ENCODE measurements around the gene KLF7. TPM values are rescaled to one million over a fixed set of nuclear protein-coding genes. Genes with fewer than 3 reads are reported as not detected.

Gene KLF7
- polyA plus RNA-seq, 2 of the 4 experiments (the other 2 are of a cell fraction) = 17.8 to 29.8 TPM

DNA sequence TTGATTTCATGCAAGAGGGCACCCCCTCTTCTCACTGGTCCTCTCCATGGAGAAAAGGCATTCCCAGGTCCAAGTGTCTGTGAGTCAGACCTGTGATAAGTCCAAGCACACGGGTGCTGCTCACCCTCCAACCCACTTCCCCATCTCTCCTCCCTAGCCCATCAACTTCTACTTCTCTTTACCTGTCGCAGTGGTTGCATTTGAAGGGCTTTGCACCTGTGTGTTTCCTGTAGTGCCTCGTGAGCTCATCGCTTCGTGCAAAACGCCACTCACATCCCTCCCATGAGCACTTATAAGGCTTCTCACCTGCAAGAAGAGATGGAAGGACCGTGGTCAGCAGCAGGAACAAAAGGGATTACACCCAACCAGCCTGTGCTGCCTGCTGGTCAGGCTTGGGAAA, 77.5 kb downstream of the KLF7 start:
- ATAC-seq (no peak), DNase-seq (ENCODE audit: low read depth in 1 of 2, low spot score in 1 of 2) (no peak), FAIRE-seq (no peak)
- no peak overlapping the region for H3K27ac ChIP-seq
- H3K4me1 ChIP-seq = peaks cover 19% of the 10 kb centered on the region
- no peak overlapping the region for H3K4me3 ChIP-seq
- POLR2A ChIA-PET = no interaction called here
- H3K4me2 ChIP-seq = no peak overlapping the region
- CTCF ChIA-PET = no interaction called here
- no peak for TF ChIP-seq MAZ (IDR thresholded peaks at IDR 0.05; ENCODE audit: borderline replicate concordance, low read depth, low read length)
- no peak for TF ChIP-seq GATA3 (IDR thresholded peaks at IDR 0.05; ENCODE audit: borderline replicate concordance)
- TF ChIP-seq CHD2 (IDR thresholded peaks at IDR 0.05; ENCODE audit: low read length, partially characterized antibody) = no peak
- TF ChIP-seq SREBF2 (IDR thresholded peaks at IDR 0.05) = no peak
- no peak for TF ChIP-seq HOXB13 (CRISPR knock-in tag; IDR thresholded peaks at IDR 0.05; ENCODE audit: low read depth)
- no peak for TF ChIP-seq ZNF302 (CRISPR knock-in tag; IDR thresholded peaks at IDR 0.05)
- TF ChIP-seq TFCP2L1 (CRISPR knock-in tag; IDR thresholded peaks at IDR 0.05) = no peak
- TF ChIP-seq EP300 (IDR thresholded peaks at IDR 0.05) = no peak
- no peak for TF ChIP-seq ATOH8 (CRISPR knock-in tag; IDR thresholded peaks at IDR 0.05; ENCODE audit: low read depth)
- TF ChIP-seq CBX8 (IDR thresholded peaks at IDR 0.05) = no peak
- no peak for TF ChIP-seq HOXB5 (CRISPR knock-in tag; IDR thresholded peaks at IDR 0.05)
- TF ChIP-seq NFE2L2 (conservative IDR thresholded peaks at IDR 0.05; ENCODE audit: low read length) = no peak
- no peak for TF ChIP-seq RCOR1 (IDR thresholded peaks at IDR 0.05; ENCODE audit: low read depth, low read length)
- no peak for TF ChIP-seq EHF (CRISPR knock-in tag; IDR thresholded peaks at IDR 0.05)
- no peak for TF ChIP-seq NR3C1 (IDR thresholded peaks at IDR 0.05)
- TF ChIP-seq EHMT2 (IDR thresholded peaks at IDR 0.05; ENCODE audit: low read depth) = no peak
- WGBS (ENCODE audit: missing lambda C conversion rate) = 92% methylated on average over 7 of the region's 7 CpGs
- H3K9me3 ChIP-seq = no peaks in the 10 kb centered on the region

DNA sequence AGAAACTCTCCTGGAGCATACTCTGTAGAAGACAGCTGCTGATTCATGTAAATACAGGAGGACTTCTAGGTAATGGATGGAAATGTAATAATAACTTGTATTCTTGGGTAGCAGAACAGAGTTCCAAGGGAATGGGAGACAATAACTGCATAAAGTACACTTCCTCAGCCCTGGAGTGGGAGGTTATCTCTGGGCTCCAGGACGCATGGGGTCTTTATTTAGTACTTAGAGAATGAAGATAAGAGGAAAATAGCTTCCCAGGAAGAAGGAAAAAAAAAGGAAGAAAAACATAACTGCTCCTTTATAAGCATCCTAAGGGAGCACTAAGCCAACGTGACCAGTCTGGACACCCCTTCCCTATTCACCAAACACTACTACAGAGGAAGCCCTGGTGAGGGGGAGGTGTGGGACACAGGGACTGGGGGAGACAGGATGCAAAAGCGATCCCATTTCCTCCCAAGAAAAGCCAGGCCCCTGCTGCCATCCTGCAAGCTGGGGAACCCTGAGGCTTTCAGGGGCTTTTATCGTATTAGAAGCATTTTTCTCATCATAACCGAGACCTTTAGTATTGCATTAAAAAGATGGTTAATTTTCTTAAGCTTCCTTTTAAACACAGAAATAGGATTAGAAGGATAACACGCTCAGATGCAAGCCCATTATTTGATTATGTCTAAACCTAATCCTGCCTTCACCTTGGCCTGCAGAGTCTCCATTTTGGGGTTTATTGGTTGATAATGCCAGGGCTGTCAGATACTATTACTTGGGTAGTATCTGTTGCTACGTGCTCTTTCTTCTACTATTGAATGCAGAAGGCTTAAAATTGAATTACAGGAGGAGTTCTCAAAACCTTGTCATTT, 78.5 kb downstream of the KLF7 start:
- ChIA-PET CTCF (no interaction called here), POLR2A (no interaction called here)
- Histone ChIP-seq H3K4me1 (peaks cover 22% of the 10 kb centered on the region), H3K4me3 (no peak overlapping the region), H3K9me3 (no peaks in the 10 kb centered on the region), H3K4me2 (no peak overlapping the region), H3K27ac (no peak overlapping the region)
- no peak for ATAC-seq
- 93% methylated on average over 7 of the region's 7 CpGs for WGBS (ENCODE audit: missing lambda C conversion rate)
- DNase-seq (ENCODE audit: low read depth in 1 of 2, low spot score in 1 of 2) = no peak
- no peak for FAIRE-seq
- TF ChIP-seq MAFK (IDR thresholded peaks at IDR 0.05; ENCODE audit: partially characterized antibody) = no peak
- no peak for TF ChIP-seq FOXS1 (CRISPR knock-in tag; IDR thresholded peaks at IDR 0.05)
- no peak for TF ChIP-seq ZC3H11A (IDR thresholded peaks at IDR 0.05)
- no peak for TF ChIP-seq HES2 (IDR thresholded peaks at IDR 0.05)
- no peak for TF ChIP-seq POLR2A (IDR thresholded peaks at IDR 0.05; ENCODE audit: low read length)
- no peak for TF ChIP-seq NR3C1 (IDR thresholded peaks at IDR 0.05)
- no peak for TF ChIP-seq RFX5 (IDR thresholded peaks at IDR 0.05)
- no peak for TF ChIP-seq NPAS2 (CRISPR knock-in tag; IDR thresholded peaks at IDR 0.05; ENCODE audit: borderline replicate concordance)

- Histone ChIP-seq H3K9me3 (no peaks in the 10 kb centered on the region), H3K27ac (no peak overlapping the region), H3K4me2 (no peak overlapping the region), H3K4me3 (no peak overlapping the region), H3K4me1 (peaks cover 18% of the 10 kb centered on the region)
- CTCF ChIA-PET = no interaction called here
- 95% methylated on average over 8 of the region's 8 CpGs for WGBS (ENCODE audit: missing lambda C conversion rate)
- TF ChIP-seq HDAC2 (IDR thresholded peaks at IDR 0.05) = no peak
- TF ChIP-seq JUN (IDR thresholded peaks at IDR 0.05) = no peak
- TF ChIP-seq CBX2 (IDR thresholded peaks at IDR 0.05; ENCODE audit: borderline replicate concordance, low read depth) = no peak
- no peak for TF ChIP-seq HOXA7 (CRISPR knock-in tag; IDR thresholded peaks at IDR 0.05)
- TF ChIP-seq EHF (CRISPR knock-in tag; IDR thresholded peaks at IDR 0.05) = no peak
- no peak for TF ChIP-seq NR3C1 (IDR thresholded peaks at IDR 0.05)
- TF ChIP-seq FOSB (CRISPR knock-in tag; IDR thresholded peaks at IDR 0.05) = no peak
- TF ChIP-seq CHD2 (IDR thresholded peaks at IDR 0.05; ENCODE audit: low read length, partially characterized antibody) = no peak
- TF ChIP-seq ZSCAN20 (CRISPR knock-in tag; IDR thresholded peaks at IDR 0.05) = no peak
- TF ChIP-seq CTCF (IDR thresholded peaks at IDR 0.05) = no peak
- TF ChIP-seq ZNF302 (CRISPR knock-in tag; IDR thresholded peaks at IDR 0.05) = no peak
- TF ChIP-seq NFE2L2 (conservative IDR thresholded peaks at IDR 0.05; ENCODE audit: low read length) = no peak
- TF ChIP-seq GATA3 (IDR thresholded peaks at IDR 0.05; ENCODE audit: borderline replicate concordance) = no peak
- TF ChIP-seq ATOH8 (CRISPR knock-in tag; IDR thresholded peaks at IDR 0.05; ENCODE audit: low read depth) = no peak
- TF ChIP-seq, protein P1, sequence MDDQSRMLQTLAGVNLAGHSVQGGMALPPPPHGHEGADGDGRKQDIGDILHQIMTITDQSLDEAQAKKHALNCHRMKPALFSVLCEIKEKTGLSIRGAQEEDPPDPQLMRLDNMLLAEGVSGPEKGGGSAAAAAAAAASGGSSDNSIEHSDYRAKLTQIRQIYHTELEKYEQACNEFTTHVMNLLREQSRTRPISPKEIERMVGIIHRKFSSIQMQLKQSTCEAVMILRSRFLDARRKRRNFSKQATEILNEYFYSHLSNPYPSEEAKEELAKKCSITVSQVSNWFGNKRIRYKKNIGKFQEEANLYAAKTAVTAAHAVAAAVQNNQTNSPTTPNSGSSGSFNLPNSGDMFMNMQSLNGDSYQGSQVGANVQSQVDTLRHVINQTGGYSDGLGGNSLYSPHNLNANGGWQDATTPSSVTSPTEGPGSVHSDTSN (IDR thresholded peaks at IDR 0.05) = no peak
- ATAC-seq = no peak
- POLR2A ChIA-PET = no interaction called here
- no peak for DNase-seq (ENCODE audit: low read depth in 1 of 2, low spot score in 1 of 2)
- no peak for FAIRE-seq
These were observed 79.6 kb downstream of the KLF7 start for GRCh38 chr2:207086136-207086535.

All from A549 (cell line).